HG03558 (cell line): Measurements from ENCODE around the gene NTM.
A peak's percentile ranks its signal among the peaks of the same experiment; 100 is the strongest.
"Not testable (repeated sequence)": the region's sequence is repeated elsewhere in the genome, so short reads cannot be mapped to it uniquely, and the experiment has no call there.

Experiments
- ATAC-seq: cut with Tn5 transposase; IDR thresholded peaks from one replicate; pipeline ENCODE4 v1.9.1; 2021; ENCODE audit warnings: moderate number of reproducible peaks; ENCODE audit not compliant: unreplicated experiment; ENCODE audit errors: extremely low read depth

The NTM gene

GRCh38 chr11:132357811-132358572, 987.6 kb downstream of the NTM start:
- peak; percentile 61 for ATAC-seq

- ATAC-seq, result peak; percentile 17
These were observed 988.1 kb downstream of the NTM start for GRCh38 chr11:132358573-132358953.

- ATAC-seq, result no peak
These were observed 990.7 kb downstream of the NTM start for GRCh38 chr11:132361011-132361550.

- ATAC-seq, result no peak
These were observed 995.2 kb downstream of the NTM start for GRCh38 chr11:132365650-132366049.

GRCh38 chr11:132367293-132367692, 996.9 kb downstream of the NTM start:
- ATAC-seq, result no peak

- ATAC-seq, result not testable (repeated sequence)
These were observed 999.7 kb downstream of the NTM start for GRCh38 chr11:132370114-132370513.

- no peak for ATAC-seq
These were observed 1003.2 kb downstream of the NTM start for GRCh38 chr11:132373405-132374143.

- ATAC-seq, result no peak
These were observed 1009.1 kb downstream of the NTM start for GRCh38 chr11:132379540-132379939.
